ENCODE results near the gene PPFIA4. TPM values are rescaled to one million over a fixed set of nuclear protein-coding genes. Genes with fewer than 3 reads are reported as not detected.

PPFIA4 gene
- total RNA-seq, 2 experiments from 2014 or later: 48.5 to 56.0 TPM

- Mint-ChIP-seq H3K36me3 (no peaks in the 10 kb centered on the region), H3K9me3 (peaks cover 4% of the 10 kb centered on the region), H3K27ac (no peak overlapping the region), H3K4me1 (no peaks in the 10 kb centered on the region), H3K4me3 (no peak overlapping the region), H3K27me3 (peaks cover 36% of the 10 kb centered on the region)
- POLR2A ChIA-PET: no interaction called here
- DNase-seq (no peak), ATAC-seq (ENCODE audit: low read depth) (no peak)
Observed at GRCh38 chr1:203103216-203103615, 76.9 kb downstream of the PPFIA4 start.

GRCh38 chr1:203103829-203104495, 77.7 kb downstream of the PPFIA4 start:
- Mint-ChIP-seq H3K36me3 (no peaks in the 10 kb centered on the region), H3K27ac (no peak overlapping the region), H3K4me1 (no peaks in the 10 kb centered on the region), H3K27me3 (peaks cover 42% of the 10 kb centered on the region), H3K9me3 (peaks cover 4% of the 10 kb centered on the region), H3K4me3 (no peak overlapping the region)
- ATAC-seq (ENCODE audit: low read depth) (no peak), DNase-seq (no peak)
- POLR2A ChIA-PET: no interaction called here

GRCh38 chr1:203104789-203105390, 78.6 kb downstream of the PPFIA4 start:
- DNase-seq (no peak), ATAC-seq (ENCODE audit: low read depth) (no peak)
- H3K27me3 Mint-ChIP-seq: peaks cover 49% of the 10 kb centered on the region
- POLR2A ChIA-PET: no interaction called here
- no peaks in the 10 kb centered on the region for H3K4me1 Mint-ChIP-seq
- H3K36me3 Mint-ChIP-seq: no peaks in the 10 kb centered on the region
- no peak overlapping the region for H3K27ac Mint-ChIP-seq
- H3K9me3 Mint-ChIP-seq: peaks cover 4% of the 10 kb centered on the region
- H3K4me3 Mint-ChIP-seq: no peak overlapping the region

- DNase-seq (no peak), ATAC-seq (ENCODE audit: low read depth) (no peak)
- POLR2A ChIA-PET: no interaction called here
- H3K36me3 Mint-ChIP-seq: no peaks in the 10 kb centered on the region
- no peak overlapping the region for H3K27ac Mint-ChIP-seq
- no peaks in the 10 kb centered on the region for H3K4me1 Mint-ChIP-seq
- no peak overlapping the region for H3K4me3 Mint-ChIP-seq
- peaks cover 36% of the 10 kb centered on the region for H3K27me3 Mint-ChIP-seq
- H3K9me3 Mint-ChIP-seq: no peaks in the 10 kb centered on the region
Observed at GRCh38 chr1:203112475-203112874, 86.2 kb downstream of the PPFIA4 start.

GRCh38 chr1:203113308-203113707, 87.0 kb downstream of the PPFIA4 start:
- Mint-ChIP-seq H3K27me3 (peaks cover 34% of the 10 kb centered on the region), H3K9me3 (no peaks in the 10 kb centered on the region), H3K27ac (no peak overlapping the region), H3K36me3 (no peaks in the 10 kb centered on the region), H3K4me3 (no peak overlapping the region), H3K4me1 (no peaks in the 10 kb centered on the region)
- DNase-seq (no peak), ATAC-seq (ENCODE audit: low read depth) (no peak)
- POLR2A ChIA-PET: no interaction called here

- no peak for ATAC-seq (ENCODE audit: low read depth)
- Mint-ChIP-seq H3K27me3 (peaks cover 29% of the 10 kb centered on the region), H3K4me3 (no peak overlapping the region), H3K4me1 (no peaks in the 10 kb centered on the region), H3K27ac (no peak overlapping the region), H3K9me3 (no peaks in the 10 kb centered on the region), H3K36me3 (no peaks in the 10 kb centered on the region)
- DNase-seq: no peak
- POLR2A ChIA-PET: no interaction called here
Observed at GRCh38 chr1:203114202-203114601, 87.9 kb downstream of the PPFIA4 start.

- Mint-ChIP-seq H3K36me3 (no peaks in the 10 kb centered on the region), H3K9me3 (no peaks in the 10 kb centered on the region), H3K27me3 (peaks cover 35% of the 10 kb centered on the region), H3K4me3 (no peak overlapping the region), H3K4me1 (peaks cover 3% of the 10 kb centered on the region), H3K27ac (no peak overlapping the region)
- DNase-seq (no peak), ATAC-seq (ENCODE audit: low read depth) (no peak)
- POLR2A ChIA-PET: no interaction called here
Observed at GRCh38 chr1:203116091-203116820, 90.0 kb downstream of the PPFIA4 start.

GRCh38 chr1:203117611-203118575, 91.6 kb downstream of the PPFIA4 start:
- DNase-seq: peak; percentile 68
- Mint-ChIP-seq H3K27me3 (peaks cover 43% of the 10 kb centered on the region), H3K36me3 (no peaks in the 10 kb centered on the region), H3K4me1 (peaks cover 12% of the 10 kb centered on the region), H3K27ac (no peak overlapping the region), H3K4me3 (no peak overlapping the region), H3K9me3 (no peaks in the 10 kb centered on the region)
- ATAC-seq (ENCODE audit: low read depth): peak; percentile 74
- POLR2A ChIA-PET: no interaction called here

- DNase-seq (no peak), ATAC-seq (ENCODE audit: low read depth) (no peak)
- Mint-ChIP-seq H3K27me3 (peaks cover 62% of the 10 kb centered on the region), H3K27ac (no peak overlapping the region), H3K9me3 (no peaks in the 10 kb centered on the region), H3K36me3 (no peaks in the 10 kb centered on the region), H3K4me3 (no peak overlapping the region), H3K4me1 (peaks cover 17% of the 10 kb centered on the region)
- POLR2A ChIA-PET: interaction anchor here (0.7 kb wide), 1 partner anchor 256 kb away, joined by 3 read pairs; no protein-coding TSS in a partner anchor
Observed at GRCh38 chr1:203120325-203121153, 94.2 kb downstream of the PPFIA4 start.

- POLR2A ChIA-PET: no interaction called here
Observed at GRCh38 chr1:203121186-203122015, 95.1 kb downstream of the PPFIA4 start.

GRCh38 chr1:203122159-203122558, 95.9 kb downstream of the PPFIA4 start:
- POLR2A ChIA-PET: no interaction called here
- Mint-ChIP-seq H3K27ac (no peak overlapping the region), H3K27me3 (peaks cover 69% of the 10 kb centered on the region), H3K4me3 (no peak overlapping the region), H3K9me3 (no peaks in the 10 kb centered on the region), H3K4me1 (peaks cover 19% of the 10 kb centered on the region), H3K36me3 (no peaks in the 10 kb centered on the region)
- DNase-seq (no peak), ATAC-seq (ENCODE audit: low read depth) (no peak)

More at GRCh38 chr1:203121186-203122015, 95.1 kb downstream of the PPFIA4 start:
- ATAC-seq (ENCODE audit: low read depth) (no peak), DNase-seq (no peak)
- Mint-ChIP-seq H3K9me3 (no peaks in the 10 kb centered on the region), H3K27me3 (peaks cover 65% of the 10 kb centered on the region), H3K36me3 (no peaks in the 10 kb centered on the region), H3K4me1 (peaks cover 17% of the 10 kb centered on the region), H3K27ac (no peak overlapping the region), H3K4me3 (no peak overlapping the region)

GRCh38 chr1:203124011-203124410, 97.7 kb downstream of the PPFIA4 start:
- POLR2A ChIA-PET: no interaction called here
- Mint-ChIP-seq H3K9me3 (no peaks in the 10 kb centered on the region), H3K36me3 (no peaks in the 10 kb centered on the region), H3K4me1 (peaks cover 21% of the 10 kb centered on the region), H3K4me3 (no peak overlapping the region), H3K27ac (no peak overlapping the region), H3K27me3 (peaks cover 74% of the 10 kb centered on the region)
- no peak for DNase-seq
- no peak for ATAC-seq (ENCODE audit: low read depth)
